Heart left ventricle (tissue), 16 donors: Measurements from ENCODE around the gene AHSG. TPM values are rescaled to one million over a fixed set of nuclear protein-coding genes. Genes with fewer than 3 reads are reported as not detected.
A peak's percentile ranks its signal among the peaks of the same experiment; 100 is the strongest.
"Not testable (repeated sequence)": the region's sequence is repeated elsewhere in the genome, so short reads cannot be mapped to it uniquely, and the experiment has no call there.

ENCODE experiments used
- ATAC-seq, 4 donors: fragments of 200-7000 bp; cut with Tn5 transposase; one replicate each; pipeline ENCODE4 v1.9.1; 2020 to 2022; ENCODE audit warnings: moderate library complexity in 4 of 4, mild to moderate bottlenecking in 3 of 4, moderate number of reproducible peaks in 1 of 4
- DNase-seq, 5 donors: peaks; one replicate each; pipeline ENCODE4 v3.0.0-alpha.2; 2020
- H3K27ac ChIP-seq, 12 donors: fragments of 200-600 bp; sonication (generic) in 4 of 12; one replicate each; pipeline versions ENCODE4 v1.5.0 to v1.8.0; 2016 to 2022; ENCODE audit warnings: mild to moderate bottlenecking in 2 of 12
- H3K27me3 ChIP-seq, 9 donors: fragments of 200-600 bp; sonication (generic) in 2 of 9; one replicate each; pipeline versions ENCODE4 v1.5.1 to v1.8.0; 2016 to 2022; ENCODE audit warnings: mild to moderate bottlenecking in 3 of 9
- H3K36me3 ChIP-seq, 9 donors: fragments of 200-600 bp; sonication (generic) in 2 of 9; one replicate each; pipeline versions ENCODE4 v1.5.0 to v1.8.0; 2018 to 2022; ENCODE audit warnings: mild to moderate bottlenecking in 2 of 9
- H3K4me1 ChIP-seq, 12 donors: fragments of 200-600 bp; sonication (generic) in 4 of 12; one replicate each; pipeline versions ENCODE4 v1.5.0 to v1.8.0; 2016 to 2022; ENCODE audit warnings: mild to moderate bottlenecking in 3 of 12
- H3K4me3 ChIP-seq, 12 donors: fragments of 200-600 bp; sonication (generic) in 4 of 12; one replicate each; pipeline versions ENCODE4 v1.5.0 to v1.8.0; 2017 to 2022; ENCODE audit warnings: mild to moderate bottlenecking in 9 of 12, moderate library complexity in 4 of 12
- H3K9me3 ChIP-seq, 12 donors: fragments of 200-600 bp; sonication (generic) in 4 of 12; one replicate each; pipeline versions ENCODE4 v1.5.0 to v1.8.0; 2016 to 2022; ENCODE audit warnings: mild to moderate bottlenecking in 1 of 12
- POLR2A ChIP-seq, 2 donors: fragments of 450-650 bp; IDR thresholded peaks; one replicate each; pipeline ENCODE4 v1.6.1; 2017; ENCODE audit warnings: antibody characterized with exemption in 2 of 2, mild to moderate bottlenecking in 2 of 2, moderate library complexity in 2 of 2
- WGBS, 4 donors: extraction: QIAGEN DNeasy Blood & Tissue Kit in 2 of 4; methylation state at CpG; one replicate each; pipeline versions ENCODE4 v1.1.5 to v1.1.7; 2013 to 2018; 5-methylcytosine and 5-hydroxymethylcytosine counted together
- intact Hi-C, 10 donors: fragments of 100-400 bp; cut with DNase I; formaldehyde crosslinking; loops; one replicate each; pipeline versions ENCODE4 v1.11.1 to v1.14.2; 2022
- polyA plus RNA-seq, 2 donors: library from polyadenylated mRNA; stranded (reverse); fragments of 200-250 nt; gene quantifications; one replicate each; pipeline ENCODE4 v1.2.3, GENCODE V29; 2013
- total RNA-seq, 9 donors: library from RNA; depleted of rRNA in 2 of 9; stranded (reverse); fragments of >200 nt in 2 of 9; fragmentation: NEBNext Ultra II Directional in 3 of 9; extraction: Animal tissue kit (Norgen Biotek cat#: 25700) in 3 of 9; gene quantifications; one replicate each; pipeline versions ENCODE4 v1.1.0 to v1.2.4, GENCODE V29; 2016 to 2023
- TF ChIP-seq, protein P1 (sequence below), 12 donors: fragments of 200-600 bp; sonication (generic) in 4 of 12; IDR thresholded peaks; one replicate each; pipeline versions ENCODE4 v1.5.0 to v1.8.0; 2018 to 2022; ENCODE audit warnings: antibody characterized with exemption in 12 of 12, mild to moderate bottlenecking in 5 of 12
- donor health status: ischemic (EF 13 %, LVEDD 7.1; RV severe dilation, severe dysfunction).
- donor health status: healthy with polysubstance abuse.
- donor health status: DM: no; HTN: yes; CAD: no.
- donor health status: DM: no; HTN: no; CAD: no.
- donor health status: ischemic (EF 25% LVEDD 6.9; RV normal size, moderate dysfunction).
- donor health status: ischemic (EF 25% LVEDD 5.7; RV mildly dilated, moderate dysfunction).
- donor health status: healthy.
- donor health status: DM: yes; HTN: yes; CAD: no.
- donor health status: ischemic (EF 35%, LVEDD 5.7; RV mildly dilated, moderate dysfunction).
- donor health status: nonischemic (EF 11% LVEDD 7.7; RV severe dilation, severe dysfunction).
- donor health status: DM: yes; HTN: yes; CAD: no.
- donor health status: PGD.
- donor health status: ischemic (EF 29% LVEDD 5.4; RV normal size, mild dysfunction).
- donor health status: nonischemic (EF 23%, LVEDD 6.1; RV moderate dilation, normal function).

The AHSG gene
- total and polyA plus RNA-seq, 11 donors, result 0.06 TPM; not detected in 10

DNA sequence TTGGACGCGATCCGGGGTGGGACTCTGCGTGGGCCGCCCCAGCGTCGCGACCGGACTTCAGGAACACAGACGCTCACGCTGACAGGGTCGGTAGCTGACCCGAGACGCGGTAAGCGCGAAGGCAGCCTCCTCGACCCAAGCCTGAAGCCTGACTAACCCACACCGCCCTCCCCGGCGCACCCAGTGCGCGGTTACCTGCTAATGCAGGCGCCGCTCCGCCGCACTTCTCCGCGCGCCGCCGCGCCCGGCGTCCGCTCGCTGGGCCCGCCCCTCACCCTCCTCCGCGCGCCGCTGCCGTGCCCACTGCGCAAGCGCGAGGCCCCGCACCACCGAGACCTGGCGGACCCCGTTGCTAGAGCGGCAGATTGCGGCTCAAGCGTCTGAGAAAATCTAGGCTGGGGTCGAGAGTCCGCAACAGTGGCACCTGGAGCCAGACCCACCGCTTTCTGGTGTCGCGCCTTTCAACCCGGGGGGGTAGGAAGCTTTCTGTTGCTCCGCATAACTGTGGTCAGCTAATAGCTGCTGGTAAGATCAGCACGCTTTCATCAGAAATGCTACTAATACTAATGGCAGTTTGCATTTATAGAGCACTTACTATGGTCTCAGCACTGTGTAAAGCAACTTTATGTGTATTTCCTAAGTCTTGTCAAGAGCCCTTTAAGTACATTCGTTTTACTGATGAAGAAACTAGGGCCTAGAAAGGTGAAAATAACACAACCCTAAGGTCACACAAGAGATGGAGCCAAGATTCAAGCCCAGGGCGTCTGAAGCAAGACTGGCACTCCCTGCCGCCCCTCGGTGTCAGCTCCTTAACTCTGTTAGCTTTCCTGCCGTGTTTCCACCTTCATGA, 45.6 kb upstream of the AHSG start, which contains the start of gene TBCCD1:
TSS of gene TBCCD1 (minus strand) at position 268 of the 850 bp plus-strand sequence. CDS start 3,010 bp downstream, outside the sequence.
- H3K36me3 ChIP-seq, result peaks cover 0 to 20% (median 18%) of the 10 kb centered on the region in 9 donors
- H3K4me1 ChIP-seq, result peaks cover 5 to 61% (median 40%) of the 10 kb centered on the region in 12 donors
- H3K9me3 ChIP-seq, result no peaks in the 10 kb centered on the region

DNA sequence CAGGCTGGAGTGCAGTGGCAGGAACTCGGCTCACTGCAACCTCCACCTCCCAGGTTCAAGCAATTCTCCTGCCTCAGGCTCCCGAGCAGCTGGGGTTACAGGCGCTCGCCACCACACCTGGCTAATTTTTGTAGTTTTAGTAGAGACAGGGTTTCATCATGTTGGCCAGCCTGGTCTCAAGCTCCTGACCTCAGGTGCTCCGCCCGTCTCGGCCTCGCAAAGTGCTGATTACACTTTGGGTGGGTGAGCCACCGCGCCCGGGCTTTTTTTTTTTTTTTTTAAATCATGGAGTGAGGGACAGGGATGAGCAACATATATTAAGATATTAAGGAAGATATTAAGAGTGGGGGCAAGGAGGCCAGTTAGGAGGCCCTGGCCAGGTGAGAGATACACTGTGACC, 43.5 kb upstream of the AHSG start:
- not testable (repeated sequence) for ATAC-seq, H3K27me3 ChIP-seq, H3K9me3 ChIP-seq, H3K27ac ChIP-seq
- DNase-seq, result peak in 1 of 5 donors; percentile 29
- intact Hi-C loops, result loop anchor here in 3 of 10 donors (10.0 kb wide), 2 partner anchors 455 to 465 kb away; partner anchors contain the start of gene ETV5 (in 2 of the 3)
- 87 to 90% (median 89%) methylated on average over 11 of the region's 11 CpGs for WGBS, 4 donors
- peaks cover 0 to 25% (median 21%) of the 10 kb centered on the region in 9 donors for H3K36me3 ChIP-seq
- H3K4me3 ChIP-seq, result peak overlapping the region in 6 of 12 donors; percentile 71 to 97 (median 95)
- peaks cover 5 to 54% (median 34%) of the 10 kb centered on the region in 12 donors for H3K4me1 ChIP-seq

More for the DNA sequence above, 45.6 kb upstream of the AHSG start, which contains the start of gene TBCCD1:
- DNase-seq, result peak; percentile 92 to 96 (median 93)
- Histone ChIP-seq H3K27ac (peak within 1 kb of the TSS; percentile 59 to 94 (median 86)), H3K27me3 (no peaks in the 10 kb centered on the region), H3K4me3 (peak within 1 kb of the TSS; percentile 59 to 92 (median 83))
- peak; percentile 82 to 95 for TF ChIP-seq POLR2A (IDR thresholded peaks at IDR 0.05)
- TF ChIP-seq, protein P1, sequence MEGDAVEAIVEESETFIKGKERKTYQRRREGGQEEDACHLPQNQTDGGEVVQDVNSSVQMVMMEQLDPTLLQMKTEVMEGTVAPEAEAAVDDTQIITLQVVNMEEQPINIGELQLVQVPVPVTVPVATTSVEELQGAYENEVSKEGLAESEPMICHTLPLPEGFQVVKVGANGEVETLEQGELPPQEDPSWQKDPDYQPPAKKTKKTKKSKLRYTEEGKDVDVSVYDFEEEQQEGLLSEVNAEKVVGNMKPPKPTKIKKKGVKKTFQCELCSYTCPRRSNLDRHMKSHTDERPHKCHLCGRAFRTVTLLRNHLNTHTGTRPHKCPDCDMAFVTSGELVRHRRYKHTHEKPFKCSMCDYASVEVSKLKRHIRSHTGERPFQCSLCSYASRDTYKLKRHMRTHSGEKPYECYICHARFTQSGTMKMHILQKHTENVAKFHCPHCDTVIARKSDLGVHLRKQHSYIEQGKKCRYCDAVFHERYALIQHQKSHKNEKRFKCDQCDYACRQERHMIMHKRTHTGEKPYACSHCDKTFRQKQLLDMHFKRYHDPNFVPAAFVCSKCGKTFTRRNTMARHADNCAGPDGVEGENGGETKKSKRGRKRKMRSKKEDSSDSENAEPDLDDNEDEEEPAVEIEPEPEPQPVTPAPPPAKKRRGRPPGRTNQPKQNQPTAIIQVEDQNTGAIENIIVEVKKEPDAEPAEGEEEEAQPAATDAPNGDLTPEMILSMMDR (IDR thresholded peaks at IDR 0.05), result no peak
- WGBS, 4 donors, result 0 to 1% (median 1%) methylated on average over 15 to 66 of the region's 66 CpGs
- intact Hi-C loops, result loop anchor here in 3 of 10 donors (2.0 to 10.0 kb wide), 3 partner anchors 216 to 462 kb away; partner anchors contain the start of genes ETV5 (in 2 of the 3) and EIF4A2 (in 1 of the 3)
- peak; percentile 57 to 86 (median 77) for ATAC-seq

DNA sequence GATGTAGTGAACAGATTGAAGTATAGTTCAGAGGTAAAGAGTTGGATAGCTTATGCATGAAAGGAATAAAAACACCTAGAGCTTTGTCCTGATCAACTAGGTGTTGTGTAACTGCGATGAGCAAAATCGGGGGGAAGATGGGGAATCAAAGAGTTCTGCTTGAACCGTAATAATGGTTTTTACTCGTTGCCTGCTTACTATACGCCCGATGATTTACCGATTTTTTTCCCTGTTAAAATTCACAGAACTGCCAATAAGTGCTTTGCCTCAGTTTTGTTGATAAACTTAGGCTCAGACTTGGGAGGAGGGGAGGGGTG, 43.1 kb upstream of the AHSG start:
- 5 to 11% (median 8%) methylated on average over 7 of the region's 7 CpGs for WGBS, 4 donors
- H3K9me3 ChIP-seq, result no peaks in the 10 kb centered on the region
- TF ChIP-seq, protein P1 (IDR thresholded peaks at IDR 0.05), result no peak
- no peak for TF ChIP-seq POLR2A (IDR thresholded peaks at IDR 0.05)
- DNase-seq, result no peak
- H3K27ac ChIP-seq, result peak overlapping the region in 6 of 12 donors; percentile 44 to 91 (median 63)
- peaks cover 0 to 29% (median 25%) of the 10 kb centered on the region in 9 donors for H3K36me3 ChIP-seq
- H3K4me1 ChIP-seq, result peaks cover 5 to 51% (median 32%) of the 10 kb centered on the region in 12 donors
- ATAC-seq, result no peak
- H3K27me3 ChIP-seq, result no peaks in the 10 kb centered on the region
- intact Hi-C loops, result loop anchor here in 4 of 10 donors (2.0 to 10.0 kb wide), 3 partner anchors 213 to 465 kb away; partner anchors contain the start of genes ETV5 (in 2 of the 4) and EIF4A2 (in 1 of the 4)
- peak overlapping the region; percentile 4 to 99 (median 84) for H3K4me3 ChIP-seq

DNA sequence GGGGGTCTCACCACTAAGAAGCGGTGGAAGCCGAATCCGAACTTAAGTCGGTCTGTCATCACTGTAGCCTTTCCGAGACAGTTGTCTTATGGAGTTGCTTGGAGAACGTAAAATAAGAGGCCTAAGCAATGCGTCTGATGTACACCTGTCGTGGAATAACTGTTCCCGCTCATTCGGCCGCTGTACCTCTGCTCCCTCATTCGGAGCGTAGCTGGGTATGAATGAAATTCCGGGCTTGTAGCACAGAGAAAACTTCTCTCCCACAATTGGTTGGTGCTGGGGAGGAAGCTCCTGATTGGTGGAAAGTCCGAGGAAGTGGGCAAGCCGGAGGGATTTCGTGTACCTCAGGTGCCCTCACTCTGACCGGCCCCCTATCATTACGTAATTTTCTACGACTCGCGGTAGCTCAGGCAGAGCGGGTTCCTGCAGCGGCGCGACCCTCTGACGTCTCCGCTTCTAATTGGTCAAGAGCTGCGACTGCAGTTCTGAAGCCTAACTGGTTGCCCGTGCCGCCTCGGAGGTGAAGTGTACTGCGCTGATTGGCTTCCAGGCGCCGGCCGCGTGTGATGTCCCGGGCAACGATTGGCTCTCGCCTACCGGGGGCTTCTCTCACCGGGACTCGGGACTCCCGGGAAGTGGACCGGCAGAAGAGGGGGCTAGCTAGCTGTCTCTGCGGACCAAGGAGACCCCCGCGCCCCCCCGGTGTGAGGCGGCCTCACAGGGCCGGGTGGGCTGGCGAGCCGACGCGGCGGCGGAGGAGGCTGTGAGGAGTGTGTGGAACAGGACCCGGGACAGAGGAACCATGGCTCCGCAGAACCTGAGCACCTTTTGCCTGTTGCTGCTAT, 42.5 kb upstream of the AHSG start, which contains the start of gene DNAJB11:
TSS of gene DNAJB11 (plus strand) at position 625 of the 845 bp plus-strand sequence. CDS start at position 803, 178 bp downstream.
- Histone ChIP-seq H3K4me1 (peaks cover 5 to 47% (median 32%) of the 10 kb centered on the region in 12 donors), H3K27ac (peak within 1 kb of the TSS; percentile 43 to 95 (median 88)), H3K9me3 (no peaks in the 10 kb centered on the region), H3K4me3 (peak within 1 kb of the TSS; percentile 71 to 99 (median 90)), H3K27me3 (no peaks in the 10 kb centered on the region), H3K36me3 (peaks cover 0 to 35% (median 31%) of the 10 kb centered on the region in 9 donors)
- 0 to 1% (median 1%) methylated on average over 24 to 59 of the region's 59 CpGs for WGBS, 4 donors
- intact Hi-C loops, result loop anchor here in 1 of 10 donors (2.0 kb wide), 1 partner anchor 212 kb away; the partner anchor contains the start of gene EIF4A2
- DNase-seq (peak; percentile 99 to 100 (median 99)), ATAC-seq (peak; percentile 94 to 97 (median 96))
- TF ChIP-seq, protein P1 (IDR thresholded peaks at IDR 0.05), result no peak
- TF ChIP-seq POLR2A (IDR thresholded peaks at IDR 0.05), result peak in 1 of 2 donors; percentile 68
